CD4-positive, CD25-positive, alpha-beta regulatory T cell (primary cell): ENCODE results near the gene AGBL1. TPM values are rescaled to one million over a fixed set of nuclear protein-coding genes. Genes with fewer than 3 reads are reported as not detected.
"Not testable (repeated sequence)": the region's sequence is repeated elsewhere in the genome, so short reads cannot be mapped to it uniquely, and the experiment has no call there.

Source experiments
- ATAC-seq, 2 donors: fragments of 150-1000 bp; cut with Tn5 transposase; one replicate each; pipeline ENCODE4 v1.10.0; 2021; ENCODE audit warnings: low read depth in 2 of 2, moderate number of reproducible peaks in 2 of 2, moderate library complexity in 1 of 2
- DNase-seq, 3 donors: peaks; one replicate each; pipeline versions ENCODE4 v3.0.0 to v3.0.0-alpha.2; 2012 to 2022; ENCODE audit warnings: mixed read lengths in 1 of 3
- H3K27ac ChIP-seq: one replicate; pipeline ENCODE4 v1.7.0; 2013; ENCODE audit warnings: mild to moderate bottlenecking, low read length; ENCODE audit not compliant: insufficient read depth, poor library complexity, severe bottlenecking
- H3K27me3 ChIP-seq: one replicate; pipeline ENCODE4 v1.7.0; 2013; ENCODE audit warnings: low read length; ENCODE audit not compliant: control insufficient read depth, insufficient read depth
- H3K36me3 ChIP-seq: one replicate; pipeline ENCODE4 v1.7.0; 2013; ENCODE audit warnings: mild to moderate bottlenecking, low read length, moderate library complexity; ENCODE audit not compliant: control insufficient read depth, insufficient read depth
- H3K4me1 ChIP-seq: 2 replicates; pipeline ENCODE4 v1.7.0; 2013; ENCODE audit warnings: mild to moderate bottlenecking, low read length; ENCODE audit not compliant: insufficient read depth, control insufficient read depth, poor library complexity, severe bottlenecking
- H3K4me3 ChIP-seq: one replicate; pipeline ENCODE4 v1.7.0; 2013; ENCODE audit warnings: low read depth, mild to moderate bottlenecking, low read length, moderate library complexity
- H3K9me3 ChIP-seq, 2 experiments: 1 replicate in 1 of 2; 2 replicates in 1 of 2; pipeline ENCODE4 v1.7.0; 2013; ENCODE audit warnings: low read length in 2 of 2, mild to moderate bottlenecking in 1 of 2, moderate library complexity in 1 of 2; ENCODE audit not compliant: control insufficient read depth in 2 of 2
- H3K27ac Mint-ChIP-seq, 3 donors: one replicate each; pipeline ENCODE4 v1.8.0; 2020 to 2022; ENCODE audit warnings: mild to moderate bottlenecking in 3 of 3, mixed read lengths in 3 of 3, moderate library complexity in 2 of 3
- H3K27me3 Mint-ChIP-seq: one replicate; pipeline ENCODE4 v1.8.0; 2022; ENCODE audit warnings: mild to moderate bottlenecking, mixed read lengths
- H3K36me3 Mint-ChIP-seq: one replicate; pipeline ENCODE4 v1.8.0; 2020; ENCODE audit warnings: mixed read lengths
- H3K4me1 Mint-ChIP-seq, 4 donors: one replicate each; pipeline ENCODE4 v1.8.0; 2020 to 2022; ENCODE audit warnings: mixed read lengths in 4 of 4, mild to moderate bottlenecking in 1 of 4
- H3K4me3 Mint-ChIP-seq, 4 donors: one replicate each; pipeline ENCODE4 v1.8.0; 2020 to 2022; ENCODE audit warnings: mild to moderate bottlenecking in 4 of 4, mixed read lengths in 4 of 4, moderate library complexity in 3 of 4
- H3K9me3 Mint-ChIP-seq, 7 donors: one replicate each; pipeline ENCODE4 v1.8.0; 2020 to 2022; ENCODE audit warnings: mixed read lengths in 7 of 7, mild to moderate bottlenecking in 3 of 7, moderate library complexity in 2 of 7
- polyA plus RNA-seq, 4 donors: library from polyadenylated mRNA; unstranded; fragments of 300-500 nt; fragmentation: Illumina TruSeq; gene quantifications; one replicate each; pipeline ENCODE4 v1.2.3, GENCODE V29; 2021
- total RNA-seq: library from RNA; stranded (reverse); gene quantifications from one replicate; pipeline ENCODE4 v1.2.3, GENCODE V29; 2022

Gene AGBL1
- total and polyA plus RNA-seq, 5 donors from 2014 or later, result not detected

DNA sequence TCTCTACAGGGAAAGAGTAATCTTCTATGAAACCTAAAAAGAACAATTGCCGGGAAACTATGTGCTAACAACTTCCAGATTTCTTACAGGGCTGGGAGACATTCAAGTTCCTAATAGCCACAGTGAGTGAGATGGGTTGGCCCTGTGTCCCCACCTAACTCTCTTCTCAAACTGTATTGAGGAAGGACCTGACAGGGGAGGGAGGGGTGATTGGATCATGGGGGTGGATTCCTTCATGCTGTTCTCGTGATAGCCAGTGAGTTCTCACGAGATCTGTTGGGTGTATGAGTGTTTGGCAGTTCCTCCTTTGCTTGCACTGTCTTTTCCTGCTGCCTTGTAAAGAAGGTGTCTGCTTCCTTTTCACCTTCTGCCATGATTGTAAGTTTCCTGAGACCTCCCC, 958.7 kb downstream of the AGBL1 start:
- Mint-ChIP-seq H3K4me1 (no peaks in the 10 kb centered on the region), H3K27me3 (no peaks in the 10 kb centered on the region), H3K9me3 (peaks cover 0 to 4% (median 2%) of the 10 kb centered on the region in 7 donors), H3K36me3 (no peaks in the 10 kb centered on the region), H3K4me3 (no peak overlapping the region), H3K27ac (no peak overlapping the region)
- H3K4me3 ChIP-seq, result no peak overlapping the region
- no peak for DNase-seq
- ATAC-seq, result no peak
- H3K36me3 ChIP-seq, result no peaks in the 10 kb centered on the region
- H3K27me3 ChIP-seq, result no peaks in the 10 kb centered on the region
- no peaks in the 10 kb centered on the region for H3K9me3 ChIP-seq
- H3K27ac ChIP-seq, result no peak overlapping the region
- no peaks in the 10 kb centered on the region for H3K4me1 ChIP-seq

DNA sequence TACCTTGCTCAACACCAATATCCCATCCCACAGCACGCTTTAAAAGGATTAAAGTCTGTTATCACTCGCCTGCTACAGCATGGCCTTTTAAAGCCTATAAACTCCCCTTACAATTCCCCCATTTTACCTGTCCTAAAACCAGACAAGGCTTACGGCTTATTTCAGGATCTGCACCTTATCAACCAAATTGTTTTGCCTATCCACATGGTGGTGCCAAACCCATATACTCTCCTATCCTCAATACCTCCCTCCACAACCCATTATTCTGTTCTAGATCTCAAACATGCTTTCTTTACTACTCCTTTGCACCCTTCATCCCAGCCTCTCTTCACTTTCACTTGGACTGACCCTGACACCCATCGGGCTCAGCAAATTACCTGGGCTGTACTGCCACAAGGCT, 962.9 kb downstream of the AGBL1 start:
- H3K4me3 Mint-ChIP-seq, H3K9me3 Mint-ChIP-seq, ATAC-seq, H3K27ac Mint-ChIP-seq, DNase-seq, H3K27me3 Mint-ChIP-seq, H3K4me1 Mint-ChIP-seq, H3K27me3 ChIP-seq, H3K27ac ChIP-seq, H3K36me3 Mint-ChIP-seq, H3K4me1 ChIP-seq, H3K36me3 ChIP-seq, H3K9me3 ChIP-seq, H3K4me3 ChIP-seq: not testable (repeated sequence)

DNA sequence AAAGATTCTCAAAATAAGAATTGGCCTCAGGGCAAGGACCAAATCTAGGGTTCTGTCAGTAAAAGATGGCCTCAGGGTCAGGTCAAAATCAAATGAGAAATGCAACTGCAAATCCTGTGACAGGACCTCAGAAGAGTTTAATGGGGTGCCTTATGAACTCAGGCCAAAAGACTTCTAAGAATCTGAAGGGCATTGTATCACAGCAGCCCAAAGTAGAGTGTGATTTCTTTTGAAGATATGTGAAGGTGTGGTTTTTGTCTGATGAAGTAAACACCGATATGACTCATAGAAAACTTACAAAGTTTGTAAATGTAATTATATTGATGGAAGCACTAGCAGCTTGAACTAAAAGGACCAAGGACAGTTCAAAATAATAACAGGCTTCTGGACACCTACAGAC, 966.1 kb downstream of the AGBL1 start:
- no peaks in the 10 kb centered on the region for H3K9me3 Mint-ChIP-seq
- no peaks in the 10 kb centered on the region for H3K27me3 Mint-ChIP-seq
- ATAC-seq (no peak), DNase-seq (no peak)
- H3K27ac Mint-ChIP-seq, result no peak overlapping the region
- H3K4me3 Mint-ChIP-seq, result no peak overlapping the region
- H3K36me3 Mint-ChIP-seq, result no peaks in the 10 kb centered on the region
- no peaks in the 10 kb centered on the region for H3K27me3 ChIP-seq
- no peaks in the 10 kb centered on the region for H3K4me1 Mint-ChIP-seq
- no peak overlapping the region for H3K4me3 ChIP-seq
- no peaks in the 10 kb centered on the region for H3K4me1 ChIP-seq
- no peaks in the 10 kb centered on the region for H3K36me3 ChIP-seq
- no peaks in the 10 kb centered on the region for H3K9me3 ChIP-seq
- no peak overlapping the region for H3K27ac ChIP-seq

DNA sequence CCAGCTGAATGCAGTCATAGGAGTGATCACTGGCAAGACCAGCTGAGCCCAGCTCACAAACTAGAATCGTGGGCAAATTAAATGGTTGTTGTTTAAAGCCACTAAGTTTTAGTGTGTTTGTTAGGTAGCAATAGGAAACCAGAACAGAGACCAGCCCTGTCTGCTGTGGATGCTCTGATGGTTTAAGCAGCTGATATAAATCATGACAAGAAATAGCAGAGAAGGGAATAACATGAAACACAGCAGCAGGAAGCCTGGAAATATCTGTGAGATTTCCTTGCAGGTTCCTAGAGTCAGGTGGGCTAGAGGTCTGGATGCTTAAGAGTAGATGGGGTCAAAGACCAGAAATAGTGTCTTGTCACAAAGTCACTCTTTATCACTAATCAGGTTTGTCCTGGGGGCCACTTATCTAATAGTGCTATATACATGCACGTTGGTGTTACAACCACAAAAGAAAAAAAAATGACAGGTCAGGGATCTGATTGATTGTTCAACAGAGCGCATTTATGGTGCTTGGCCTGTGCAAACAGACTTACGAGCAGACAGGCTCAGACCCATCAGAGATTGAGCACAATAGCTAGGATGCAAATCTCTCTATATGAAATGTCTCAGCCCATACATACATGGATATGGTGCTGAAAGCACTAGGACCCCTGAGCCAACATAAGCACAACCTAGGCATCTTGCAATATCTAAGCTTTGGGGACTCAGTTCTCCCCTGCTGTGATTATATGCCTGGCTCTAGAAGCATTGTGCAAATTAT, 967.7 kb downstream of the AGBL1 start:
- no peaks in the 10 kb centered on the region for H3K27me3 ChIP-seq
- Mint-ChIP-seq H3K27ac (no peak overlapping the region), H3K4me3 (no peak overlapping the region), H3K36me3 (no peaks in the 10 kb centered on the region), H3K4me1 (no peaks in the 10 kb centered on the region), H3K27me3 (no peaks in the 10 kb centered on the region), H3K9me3 (no peaks in the 10 kb centered on the region)
- DNase-seq, result no peak
- no peaks in the 10 kb centered on the region for H3K4me1 ChIP-seq
- H3K4me3 ChIP-seq, result no peak overlapping the region
- H3K36me3 ChIP-seq, result no peaks in the 10 kb centered on the region
- no peak for ATAC-seq
- no peak overlapping the region for H3K27ac ChIP-seq
- H3K9me3 ChIP-seq, result no peaks in the 10 kb centered on the region
